Ishikawa (cell line): Measurements from ENCODE around the gene INTS6L.

ENCODE experiments used
- CEBPB ChIP-seq: IDR thresholded peaks from 2 replicates; pipeline ENCODE4 v1.6.1; 2012
- CREB1 ChIP-seq: IDR thresholded peaks from 2 replicates; pipeline ENCODE4 v1.6.1; 2012; ENCODE audit warnings: low read depth
- EGR1 ChIP-seq: IDR thresholded peaks from 2 replicates; pipeline ENCODE4 v1.6.1; 2012
- EP300 ChIP-seq: IDR thresholded peaks from 2 replicates; pipeline ENCODE4 v1.6.1; 2012; ENCODE audit warnings: borderline replicate concordance
- FOXM1 ChIP-seq: IDR thresholded peaks from 2 replicates; pipeline ENCODE4 v1.6.1; 2012; ENCODE audit warnings: low read depth, borderline replicate concordance
- NFIC ChIP-seq: IDR thresholded peaks from 2 replicates; pipeline ENCODE4 v1.6.1; 2012
- RAD21 ChIP-seq: IDR thresholded peaks from 2 replicates; pipeline ENCODE4 v1.6.1; 2012; ENCODE audit warnings: low read depth
- TAF1 ChIP-seq: IDR thresholded peaks from 2 replicates; pipeline ENCODE4 v1.6.1; 2012; ENCODE audit warnings: low read depth, mild to moderate bottlenecking
- TCF12 ChIP-seq: IDR thresholded peaks from 2 replicates; pipeline ENCODE4 v1.6.1; 2012; ENCODE audit warnings: low read depth
- YY1 ChIP-seq: IDR thresholded peaks from 2 replicates; pipeline ENCODE4 v1.6.1; 2012; ENCODE audit warnings: low read depth
- TF ChIP-seq, protein P1 (sequence below): IDR thresholded peaks from 2 replicates; pipeline ENCODE4 v1.6.1; 2012; ENCODE audit warnings: low read depth, mild to moderate bottlenecking
- TF ChIP-seq, protein P2 (sequence below): IDR thresholded peaks from 2 replicates; pipeline ENCODE4 v1.6.1; 2012
- TF ChIP-seq, protein P3 (sequence below): IDR thresholded peaks from 2 replicates; pipeline ENCODE4 v1.6.1; 2012

The INTS6L gene

DNA sequence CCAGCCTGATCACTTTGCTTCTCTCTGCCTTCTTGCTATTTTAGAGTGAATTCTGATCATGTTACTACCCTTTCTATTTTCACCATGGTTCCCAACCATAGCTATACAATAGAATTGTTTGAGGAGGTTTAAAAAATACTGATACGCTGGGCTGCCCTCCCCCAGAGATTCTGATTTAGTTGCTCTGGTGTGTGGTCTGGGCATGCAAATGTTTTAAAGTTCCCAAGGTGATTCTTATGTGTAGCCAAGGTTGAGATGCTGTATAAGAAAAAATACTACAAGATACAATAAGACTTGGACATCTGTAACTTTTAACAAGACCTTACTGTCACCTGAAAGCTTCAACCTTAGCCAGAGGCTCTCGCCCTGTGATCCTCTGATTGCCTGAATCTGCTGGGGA, 22.2 kb upstream of the INTS6L start:
- TF ChIP-seq, protein P1, sequence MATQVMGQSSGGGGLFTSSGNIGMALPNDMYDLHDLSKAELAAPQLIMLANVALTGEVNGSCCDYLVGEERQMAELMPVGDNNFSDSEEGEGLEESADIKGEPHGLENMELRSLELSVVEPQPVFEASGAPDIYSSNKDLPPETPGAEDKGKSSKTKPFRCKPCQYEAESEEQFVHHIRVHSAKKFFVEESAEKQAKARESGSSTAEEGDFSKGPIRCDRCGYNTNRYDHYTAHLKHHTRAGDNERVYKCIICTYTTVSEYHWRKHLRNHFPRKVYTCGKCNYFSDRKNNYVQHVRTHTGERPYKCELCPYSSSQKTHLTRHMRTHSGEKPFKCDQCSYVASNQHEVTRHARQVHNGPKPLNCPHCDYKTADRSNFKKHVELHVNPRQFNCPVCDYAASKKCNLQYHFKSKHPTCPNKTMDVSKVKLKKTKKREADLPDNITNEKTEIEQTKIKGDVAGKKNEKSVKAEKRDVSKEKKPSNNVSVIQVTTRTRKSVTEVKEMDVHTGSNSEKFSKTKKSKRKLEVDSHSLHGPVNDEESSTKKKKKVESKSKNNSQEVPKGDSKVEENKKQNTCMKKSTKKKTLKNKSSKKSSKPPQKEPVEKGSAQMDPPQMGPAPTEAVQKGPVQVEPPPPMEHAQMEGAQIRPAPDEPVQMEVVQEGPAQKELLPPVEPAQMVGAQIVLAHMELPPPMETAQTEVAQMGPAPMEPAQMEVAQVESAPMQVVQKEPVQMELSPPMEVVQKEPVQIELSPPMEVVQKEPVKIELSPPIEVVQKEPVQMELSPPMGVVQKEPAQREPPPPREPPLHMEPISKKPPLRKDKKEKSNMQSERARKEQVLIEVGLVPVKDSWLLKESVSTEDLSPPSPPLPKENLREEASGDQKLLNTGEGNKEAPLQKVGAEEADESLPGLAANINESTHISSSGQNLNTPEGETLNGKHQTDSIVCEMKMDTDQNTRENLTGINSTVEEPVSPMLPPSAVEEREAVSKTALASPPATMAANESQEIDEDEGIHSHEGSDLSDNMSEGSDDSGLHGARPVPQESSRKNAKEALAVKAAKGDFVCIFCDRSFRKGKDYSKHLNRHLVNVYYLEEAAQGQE = no peak
- TF ChIP-seq, protein P2, sequence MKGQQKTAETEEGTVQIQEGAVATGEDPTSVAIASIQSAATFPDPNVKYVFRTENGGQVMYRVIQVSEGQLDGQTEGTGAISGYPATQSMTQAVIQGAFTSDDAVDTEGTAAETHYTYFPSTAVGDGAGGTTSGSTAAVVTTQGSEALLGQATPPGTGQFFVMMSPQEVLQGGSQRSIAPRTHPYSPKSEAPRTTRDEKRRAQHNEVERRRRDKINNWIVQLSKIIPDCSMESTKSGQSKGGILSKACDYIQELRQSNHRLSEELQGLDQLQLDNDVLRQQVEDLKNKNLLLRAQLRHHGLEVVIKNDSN = no peak
- no peak for TF ChIP-seq CEBPB
- no peak for TF ChIP-seq EP300
- no peak for TF ChIP-seq EGR1
- no peak for TF ChIP-seq YY1
- no peak for TF ChIP-seq RAD21
- no peak for TF ChIP-seq CREB1
- TF ChIP-seq NFIC = no peak

DNA sequence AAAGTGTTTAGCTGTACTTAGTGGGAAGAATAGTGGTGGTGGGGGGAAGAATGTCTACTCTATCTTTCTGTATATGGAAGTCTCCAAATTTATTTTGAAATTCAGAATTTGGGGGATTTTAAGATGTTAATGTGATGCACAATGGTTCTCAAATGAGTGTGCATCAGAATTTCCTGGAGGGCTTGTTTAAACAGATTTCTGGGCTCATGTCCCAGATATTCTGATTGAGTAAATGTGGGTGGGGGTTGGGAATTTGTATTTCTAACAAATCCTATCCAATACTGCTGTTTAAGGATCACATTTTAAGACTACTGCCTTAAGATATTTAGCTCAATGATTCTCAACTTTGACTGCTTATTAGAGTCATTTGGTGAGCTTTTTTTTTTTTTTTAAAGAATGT, 15.1 kb upstream of the INTS6L start:
- no peak for TF ChIP-seq EGR1
- no peak for TF ChIP-seq CREB1
- no peak for TF ChIP-seq YY1
- no peak for TF ChIP-seq TCF12
- TF ChIP-seq NFIC = no peak

DNA sequence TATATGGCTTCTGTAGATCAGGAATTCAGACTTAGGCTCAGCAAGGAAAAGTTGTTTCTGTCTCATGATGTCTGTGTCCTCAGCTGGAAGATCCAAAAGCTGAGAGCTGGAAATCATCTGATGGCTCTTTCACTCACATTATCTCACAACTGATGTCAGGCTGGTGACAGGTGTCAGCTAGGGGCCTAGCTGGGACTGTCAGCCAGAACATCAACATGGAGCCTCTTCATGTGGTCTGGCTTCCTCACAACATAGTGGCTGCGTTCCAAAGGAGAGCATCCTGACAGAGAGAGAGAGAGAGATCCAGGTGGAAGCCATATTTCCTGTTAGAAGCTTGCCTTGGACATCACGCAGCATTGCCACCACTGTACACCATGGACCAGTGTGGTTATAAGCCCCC, 10.6 kb upstream of the INTS6L start:
- TF ChIP-seq YY1 (no peak), EP300 (no peak), EGR1 (no peak), CEBPB (no peak), FOXM1 (no peak), TCF12 (no peak), TAF1 (no peak), CREB1 (no peak), RAD21 (no peak)
- TF ChIP-seq, protein P3, sequence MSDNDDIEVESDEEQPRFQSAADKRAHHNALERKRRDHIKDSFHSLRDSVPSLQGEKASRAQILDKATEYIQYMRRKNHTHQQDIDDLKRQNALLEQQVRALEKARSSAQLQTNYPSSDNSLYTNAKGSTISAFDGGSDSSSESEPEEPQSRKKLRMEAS = no peak
- TF ChIP-seq, protein P1 = no peak

DNA sequence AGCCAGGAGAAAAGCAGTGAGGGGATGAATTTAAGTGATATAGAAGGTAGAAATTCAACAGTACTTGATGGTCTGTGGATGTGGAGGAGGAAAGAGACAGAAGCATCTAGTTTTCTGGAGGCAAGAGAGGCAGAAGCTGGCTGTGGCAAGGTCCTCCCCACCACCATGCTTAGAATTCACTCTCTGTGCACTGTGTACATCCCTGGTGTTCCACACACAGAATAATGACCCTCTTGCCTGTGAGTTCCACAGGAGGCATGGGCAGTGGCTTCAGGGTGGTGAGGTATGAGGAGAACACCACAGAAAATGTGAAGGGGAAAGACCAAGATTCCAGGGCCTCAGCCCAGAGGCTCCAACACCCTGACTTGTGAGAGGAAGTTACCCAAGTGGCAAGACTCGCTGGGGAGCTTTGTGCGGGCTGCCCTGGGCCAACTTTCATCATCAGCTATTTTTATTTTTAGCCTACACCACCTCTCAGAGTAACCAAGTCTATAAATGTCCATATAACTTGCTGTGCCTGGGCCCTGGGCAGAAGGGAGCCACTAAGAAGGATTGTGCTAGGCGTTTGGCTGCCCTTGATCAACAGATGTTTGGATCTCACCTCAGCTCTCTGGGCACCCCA, 7.8 kb upstream of the INTS6L start:
- TF ChIP-seq FOXM1 = no peak
- no peak for TF ChIP-seq NFIC
- TF ChIP-seq EGR1 = no peak
- TF ChIP-seq TCF12 = no peak
- TF ChIP-seq CREB1 = no peak
- TF ChIP-seq EP300 = no peak
- TF ChIP-seq CEBPB = no peak
- TF ChIP-seq TAF1 = no peak
- TF ChIP-seq, protein P1 = no peak

DNA sequence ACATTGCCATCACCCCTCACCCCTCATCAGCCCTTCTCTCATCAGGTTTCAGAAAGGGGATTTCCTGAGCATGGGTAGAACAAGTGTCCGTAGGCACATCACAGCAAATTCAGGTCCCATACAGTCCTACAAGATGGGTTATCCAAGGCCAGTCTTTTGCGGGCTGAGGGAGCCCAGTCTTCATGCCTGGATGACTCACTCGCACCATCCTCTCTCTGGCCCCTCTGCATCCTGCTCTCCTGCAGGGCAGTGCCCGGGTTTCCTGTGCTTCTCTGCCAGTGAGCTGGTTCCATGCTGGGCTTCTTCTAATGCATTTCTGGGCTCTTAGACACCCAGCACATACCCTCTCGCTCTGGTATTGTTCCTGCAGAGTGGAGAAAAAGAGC, 7.3 kb upstream of the INTS6L start:
- no peak for TF ChIP-seq EP300
- no peak for TF ChIP-seq TAF1

DNA sequence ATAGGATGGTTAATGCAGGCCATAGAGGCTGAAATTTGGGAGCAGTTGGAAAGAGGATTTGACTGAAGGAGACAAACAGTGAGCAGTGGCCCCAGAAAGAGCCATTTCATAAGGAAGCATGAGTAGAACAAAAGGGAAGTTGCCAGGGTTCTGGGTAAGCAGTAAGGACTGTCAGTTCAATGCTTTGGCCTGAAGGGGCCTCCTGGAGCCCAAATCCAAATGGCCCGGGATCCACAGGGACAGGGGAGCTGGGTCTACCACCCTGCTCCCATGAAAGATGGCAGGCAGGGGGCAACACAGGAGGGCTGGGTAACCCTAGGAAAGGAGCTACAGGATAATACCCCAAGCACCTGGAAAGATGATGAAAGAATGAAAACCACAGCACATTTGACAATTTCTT, 4.1 kb upstream of the INTS6L start:
- TF ChIP-seq, protein P3 = no peak
- TF ChIP-seq NFIC (no peak), FOXM1 (no peak)
- TF ChIP-seq, protein P2 = no peak
